Activated T-cell treated with anti-CD3 and anti-CD28 coated beads, Interleukin-2, amount 50 U/mL, for 72 hours (primary cell): ENCODE measurements around the gene MUC5B. TPM values are rescaled to one million over a fixed set of nuclear protein-coding genes. Genes with fewer than 3 reads are reported as not detected.
"Not testable (repeated sequence)": the region's sequence is repeated elsewhere in the genome, so short reads cannot be mapped to it uniquely, and the experiment has no call there.

Experiments
- ATAC-seq, 2 donors: fragments of 150-1000 bp; cut with Tn5 transposase; replicated peaks in 1 of 2; 2 replicates each; pipeline ENCODE4 v1.10.0; 2021; ENCODE audit warnings: moderate library complexity in 2 of 2, mild to moderate bottlenecking in 1 of 2
- DNase-seq, 2 donors: peaks; one replicate each; pipeline ENCODE4 v3.0.0; 2021 to 2022; ENCODE audit warnings: mixed read lengths in 1 of 2
- H3K27ac Mint-ChIP-seq: one replicate; pipeline ENCODE4 v1.8.0; 2022; ENCODE audit warnings: mild to moderate bottlenecking, moderate library complexity, mixed read lengths
- H3K27me3 Mint-ChIP-seq: one replicate; pipeline ENCODE4 v1.8.0; 2022; ENCODE audit warnings: low read depth, mixed read lengths
- H3K36me3 Mint-ChIP-seq, 2 donors: one replicate each; pipeline ENCODE4 v1.8.0; 2022; ENCODE audit warnings: mixed read lengths in 2 of 2, mild to moderate bottlenecking in 1 of 2; ENCODE audit not compliant: insufficient read depth in 2 of 2
- H3K4me1 Mint-ChIP-seq: one replicate; pipeline ENCODE4 v1.8.0; 2022; ENCODE audit warnings: low read depth, mixed read lengths
- H3K4me3 Mint-ChIP-seq, 2 donors: one replicate each; pipeline ENCODE4 v1.8.0; 2022; ENCODE audit warnings: mild to moderate bottlenecking in 2 of 2, mixed read lengths in 2 of 2, moderate library complexity in 2 of 2
- H3K9me3 Mint-ChIP-seq, 2 donors: one replicate each; pipeline ENCODE4 v1.8.0; 2022; ENCODE audit warnings: mixed read lengths in 2 of 2
- total RNA-seq, 2 donors: library from RNA; stranded (reverse); gene quantifications; one replicate each; pipeline ENCODE4 v1.2.3, GENCODE V29; 2022

MUC5B gene
- total RNA-seq, 2 donors from 2014 or later, result not detected

GRCh38 chr11:1179641-1180040 lies 43.2 kb upstream of the MUC5B start:
- H3K4me1 Mint-ChIP-seq, result no peaks in the 10 kb centered on the region
- no peaks in the 10 kb centered on the region for H3K27me3 Mint-ChIP-seq
- H3K27ac Mint-ChIP-seq, result no peak overlapping the region
- H3K4me3 Mint-ChIP-seq, result no peak overlapping the region
- no peak for DNase-seq
- H3K36me3 Mint-ChIP-seq, result peaks cover 0 to 4% of the 10 kb centered on the region in 2 donors
- peaks cover 5 to 7% of the 10 kb centered on the region in 2 donors for H3K9me3 Mint-ChIP-seq
- ATAC-seq, result no peak

GRCh38 chr11:1180171-1180570 lies 42.7 kb upstream of the MUC5B start:
- H3K4me1 Mint-ChIP-seq, result no peaks in the 10 kb centered on the region
- ATAC-seq, result no peak
- no peak for DNase-seq

GRCh38 chr11:1180947-1181391 lies 41.9 kb upstream of the MUC5B start:
- no peaks in the 10 kb centered on the region for H3K9me3 Mint-ChIP-seq
- H3K27me3 Mint-ChIP-seq, result no peaks in the 10 kb centered on the region
- ATAC-seq (no peak), DNase-seq (no peak)
- no peaks in the 10 kb centered on the region for H3K4me1 Mint-ChIP-seq
- no peak overlapping the region for H3K4me3 Mint-ChIP-seq
- H3K36me3 Mint-ChIP-seq, result no peaks in the 10 kb centered on the region
- no peak overlapping the region for H3K27ac Mint-ChIP-seq

More at GRCh38 chr11:1180171-1180570, 42.7 kb upstream of the MUC5B start:
- Mint-ChIP-seq H3K9me3 (peaks cover 5 to 7% of the 10 kb centered on the region in 2 donors), H3K4me3 (no peak overlapping the region), H3K27me3 (no peaks in the 10 kb centered on the region), H3K36me3 (peaks cover 0 to 4% of the 10 kb centered on the region in 2 donors), H3K27ac (no peak overlapping the region)

GRCh38 chr11:1181420-1181819 lies 41.4 kb upstream of the MUC5B start:
- Mint-ChIP-seq H3K27ac (no peak overlapping the region), H3K4me1 (no peaks in the 10 kb centered on the region), H3K36me3 (no peaks in the 10 kb centered on the region), H3K27me3 (no peaks in the 10 kb centered on the region), H3K9me3 (no peaks in the 10 kb centered on the region), H3K4me3 (no peak overlapping the region)
- no peak for ATAC-seq
- DNase-seq, result no peak

- H3K9me3 Mint-ChIP-seq, result no peaks in the 10 kb centered on the region
- ATAC-seq (no peak), DNase-seq (no peak)
- no peaks in the 10 kb centered on the region for H3K27me3 Mint-ChIP-seq
- H3K36me3 Mint-ChIP-seq, result no peaks in the 10 kb centered on the region
- no peaks in the 10 kb centered on the region for H3K4me1 Mint-ChIP-seq
- no peak overlapping the region for H3K27ac Mint-ChIP-seq
- H3K4me3 Mint-ChIP-seq, result no peak overlapping the region
These were observed 40.9 kb upstream of the MUC5B start for GRCh38 chr11:1181853-1182535.

- not testable (repeated sequence) for H3K36me3 Mint-ChIP-seq, H3K4me3 Mint-ChIP-seq, H3K27me3 Mint-ChIP-seq, H3K27ac Mint-ChIP-seq, H3K4me1 Mint-ChIP-seq, ATAC-seq, H3K9me3 Mint-ChIP-seq, DNase-seq
These were observed 38.7 kb upstream of the MUC5B start for GRCh38 chr11:1184139-1184538.

GRCh38 chr11:1188451-1189130 lies 34.3 kb upstream of the MUC5B start:
- ATAC-seq, H3K27ac Mint-ChIP-seq, H3K27me3 Mint-ChIP-seq, DNase-seq, H3K4me1 Mint-ChIP-seq, H3K36me3 Mint-ChIP-seq, H3K4me3 Mint-ChIP-seq, H3K9me3 Mint-ChIP-seq: not testable (repeated sequence)

- not testable (repeated sequence) for H3K36me3 Mint-ChIP-seq, ATAC-seq, H3K4me1 Mint-ChIP-seq, DNase-seq, H3K4me3 Mint-ChIP-seq, H3K9me3 Mint-ChIP-seq, H3K27me3 Mint-ChIP-seq, H3K27ac Mint-ChIP-seq
These were observed 33.0 kb upstream of the MUC5B start for GRCh38 chr11:1189816-1190215.

GRCh38 chr11:1191786-1192470 lies 30.9 kb upstream of the MUC5B start:
- H3K9me3 Mint-ChIP-seq, H3K36me3 Mint-ChIP-seq, H3K27ac Mint-ChIP-seq, H3K4me3 Mint-ChIP-seq, H3K27me3 Mint-ChIP-seq, ATAC-seq, DNase-seq, H3K4me1 Mint-ChIP-seq: not testable (repeated sequence)

GRCh38 chr11:1192741-1193325 lies 30.0 kb upstream of the MUC5B start:
- H3K4me1 Mint-ChIP-seq, result no peaks in the 10 kb centered on the region
- H3K9me3 Mint-ChIP-seq, result no peaks in the 10 kb centered on the region
- no peaks in the 10 kb centered on the region for H3K27me3 Mint-ChIP-seq
- ATAC-seq, result no peak
- H3K4me3 Mint-ChIP-seq, result no peak overlapping the region
- DNase-seq, result no peak
- no peak overlapping the region for H3K27ac Mint-ChIP-seq
- no peaks in the 10 kb centered on the region for H3K36me3 Mint-ChIP-seq

GRCh38 chr11:1193326-1194230 lies 29.3 kb upstream of the MUC5B start:
- ATAC-seq (no peak), DNase-seq (no peak)
- Mint-ChIP-seq H3K27ac (no peak overlapping the region), H3K27me3 (no peaks in the 10 kb centered on the region), H3K4me3 (no peak overlapping the region), H3K4me1 (no peaks in the 10 kb centered on the region), H3K9me3 (no peaks in the 10 kb centered on the region), H3K36me3 (no peaks in the 10 kb centered on the region)

GRCh38 chr11:1194231-1194976 lies 28.5 kb upstream of the MUC5B start:
- Mint-ChIP-seq H3K9me3 (no peaks in the 10 kb centered on the region), H3K36me3 (no peaks in the 10 kb centered on the region), H3K4me3 (no peak overlapping the region), H3K27ac (no peak overlapping the region), H3K27me3 (no peaks in the 10 kb centered on the region), H3K4me1 (no peaks in the 10 kb centered on the region)
- ATAC-seq (no peak), DNase-seq (no peak)
